Activated B cell treated with CpG ODN at 0.5 μM for 24 hours (primary cell): Measurements from ENCODE around the gene KDM8. TPM values are rescaled to one million over a fixed set of nuclear protein-coding genes. Genes with fewer than 3 reads are reported as not detected.

Experiments used
- ATAC-seq: fragments of 200-7000 bp; cut with Tn5 transposase; one replicate; pipeline ENCODE4 v1.10.0; 2021; ENCODE audit warnings: low read depth, mild to moderate bottlenecking, moderate library complexity
- CTCF ChIA-PET: fragments of 350-600 bp; sonication (Branson Sonifier 250); formaldehyde crosslinking; loops from one replicate; lab custom pipeline; 2021; ENCODE audit warnings: antibody characterized with exemption; lab: Charles Lee
- POLR2A ChIA-PET: fragments of 350-600 bp; sonication (Branson Sonifier 250); formaldehyde crosslinking; loops from one replicate; lab custom pipeline; 2021; ENCODE audit warnings: antibody characterized with exemption; lab: Charles Lee
- DNase-seq: peaks from one replicate; pipeline ENCODE4 v3.0.0; 2022
- H3K27ac Mint-ChIP-seq: one replicate; pipeline ENCODE4 v1.8.0; 2020; ENCODE audit warnings: mixed read lengths
- H3K27me3 Mint-ChIP-seq: one replicate; pipeline ENCODE4 v1.8.0; 2021; ENCODE audit warnings: mixed read lengths
- H3K36me3 Mint-ChIP-seq: one replicate; pipeline ENCODE4 v1.8.0; 2021; ENCODE audit warnings: low read depth, mixed read lengths
- H3K4me1 Mint-ChIP-seq: one replicate; pipeline ENCODE4 v1.8.0; 2021; ENCODE audit warnings: mixed read lengths
- H3K4me3 Mint-ChIP-seq: one replicate; pipeline ENCODE4 v1.8.0; 2020; ENCODE audit warnings: mild to moderate bottlenecking, mixed read lengths
- H3K9me3 Mint-ChIP-seq: one replicate; pipeline ENCODE4 v1.8.0; 2020; ENCODE audit warnings: mixed read lengths
- CTCF ChIP-seq: fragments of 200-600 bp; IDR thresholded peaks from one replicate; pipeline ENCODE4 v1.8.0; 2022; ENCODE audit warnings: antibody characterized with exemption, mild to moderate bottlenecking
- intact Hi-C: fragments of 100-400 bp; cut with micrococcal nuclease; formaldehyde crosslinking; loops from one replicate; pipeline ENCODE4 v1.15.1; 2024
- total RNA-seq: library from RNA; stranded (reverse); gene quantifications from 2 replicates; pipeline ENCODE4 v1.2.3, GENCODE V29; 2022

The KDM8 gene
- total RNA-seq, 1 donor from 2014 or later, result 17.9 TPM

GRCh38 chr16:27268376-27269299 lies 65.3 kb downstream of the KDM8 start, which contains the start of gene NSMCE1:
Gene NSMCE1, minus strand, starts transcription at chr16:27268772. Its CDS starts 11,202 bp downstream, at chr16:27257570.
- no peaks in the 10 kb centered on the region for H3K27me3 Mint-ChIP-seq

GRCh38 chr16:27269300-27270150 lies 66.2 kb downstream of the KDM8 start:
- no peaks in the 10 kb centered on the region for H3K27me3 Mint-ChIP-seq

More at GRCh38 chr16:27268376-27269299, 65.3 kb downstream of the KDM8 start, which contains the start of gene NSMCE1:
- intact Hi-C loops, result loop anchor here (1.0 to 2.0 kb wide), 4 partner anchors 14 to 66 kb away; partner anchors contain the start of gene KDM8
- Mint-ChIP-seq H3K9me3 (no peaks in the 10 kb centered on the region), H3K36me3 (peaks cover 16% of the 10 kb centered on the region), H3K4me3 (peak within 1 kb of the TSS; percentile 96), H3K4me1 (peaks cover 73% of the 10 kb centered on the region), H3K27ac (peak within 1 kb of the TSS; percentile 99)
- TF ChIP-seq CTCF, result no peak
- ATAC-seq (peak; percentile 97), DNase-seq (peak; percentile 92)
- CTCF ChIA-PET, result interaction anchor here (0.6 kb wide), 1 partner anchor 34 kb away, joined by 3 read pairs; no protein-coding TSS in a partner anchor
- POLR2A ChIA-PET, result interaction anchor here (0.6 to 3.0 kb wide), 14 partner anchors 10 to 184 kb away, joined by 3 to 21 read pairs (median 4); partner anchors contain the start of gene KDM8

GRCh38 chr16:27270349-27270748 lies 67.0 kb downstream of the KDM8 start:
- peaks cover 12% of the 10 kb centered on the region for H3K36me3 Mint-ChIP-seq
- CTCF ChIA-PET, result interaction anchor here (1.2 kb wide), 1 partner anchor 97 kb away, joined by 3 read pairs; no protein-coding TSS in a partner anchor
- ATAC-seq, result no peak
- H3K4me3 Mint-ChIP-seq, result peak overlapping the region; percentile 12
- TF ChIP-seq CTCF, result no peak
- intact Hi-C loops, result no loop called here
- DNase-seq, result no peak
- no peaks in the 10 kb centered on the region for H3K9me3 Mint-ChIP-seq
- POLR2A ChIA-PET, result interaction anchor here (1.4 to 3.8 kb wide), 7 partner anchors 8 to 134 kb away, joined by 3 to 21 read pairs (median 4); no protein-coding TSS in a partner anchor
- peak overlapping the region; percentile 43 for H3K27ac Mint-ChIP-seq
- no peaks in the 10 kb centered on the region for H3K27me3 Mint-ChIP-seq
- peaks cover 71% of the 10 kb centered on the region for H3K4me1 Mint-ChIP-seq

More at GRCh38 chr16:27269300-27270150, 66.2 kb downstream of the KDM8 start:
- H3K4me3 Mint-ChIP-seq, result peak overlapping the region; percentile 96
- H3K27ac Mint-ChIP-seq, result peak overlapping the region; percentile 99
- H3K36me3 Mint-ChIP-seq, result peaks cover 12% of the 10 kb centered on the region
- CTCF ChIA-PET, result interaction anchor here (1.2 kb wide), 1 partner anchor 98 kb away, joined by 3 read pairs; no protein-coding TSS in a partner anchor
- no peak for TF ChIP-seq CTCF
- H3K9me3 Mint-ChIP-seq, result no peaks in the 10 kb centered on the region
- intact Hi-C loops, result loop anchor here (2.0 kb wide), 3 partner anchors 15 to 67 kb away; partner anchors contain the start of gene KDM8
- DNase-seq, result no peak
- ATAC-seq, result no peak
- POLR2A ChIA-PET, result interaction anchor here (0.6 to 3.8 kb wide), 11 partner anchors 9 to 181 kb away, joined by 3 to 21 read pairs (median 4); partner anchors contain the start of gene KDM8
- H3K4me1 Mint-ChIP-seq, result peaks cover 74% of the 10 kb centered on the region

Other genes with a start within 250 kb of the KDM8 start
- not detected in 2 replicates for gene C16orf82, start 136.6 kb upstream of the KDM8 start, total RNA-seq
- 61.0 and 68.3 TPM in 2 replicates for gene NSMCE1, start 65.2 kb downstream of the KDM8 start, total RNA-seq
- 176 and 202 TPM in 2 replicates for gene IL4R, start 110.4 kb downstream of the KDM8 start, total RNA-seq
- 144 and 167 TPM in 2 replicates for gene IL21R, start 198.6 kb downstream of the KDM8 start, total RNA-seq